Dermis blood vessel endothelial cell (primary cell): ENCODE results near the gene LNX2. TPM values are rescaled to one million over a fixed set of nuclear protein-coding genes. Genes with fewer than 3 reads are reported as not detected.
A peak's percentile ranks its signal among the peaks of the same experiment; 100 is the strongest.

Experiments
- DNase-seq: peaks from one replicate; pipeline ENCODE4 v3.0.0; 2010
- total RNA-seq: library from RNA; depleted of rRNA; stranded (reverse); fragments of >200 nt; gene quantifications from 2 replicates; pipeline ENCODE4 v1.2.3, GENCODE V29; 2014

Gene LNX2
- total RNA-seq, 1 donor from 2014 or later, result 12.4 TPM

- DNase-seq, result no peak
These were observed 68.8 kb downstream of the LNX2 start for GRCh38 chr13:27551562-27551961.

GRCh38 chr13:27549406-27549981 lies 70.8 kb downstream of the LNX2 start:
- no peak for DNase-seq

- DNase-seq, result no peak
These were observed 78.1 kb downstream of the LNX2 start for GRCh38 chr13:27542220-27542619.

- no peak for DNase-seq
These were observed 78.9 kb downstream of the LNX2 start for GRCh38 chr13:27541386-27541785.

GRCh38 chr13:27536361-27537101 lies 83.8 kb downstream of the LNX2 start:
- no peak for DNase-seq

- no peak for DNase-seq
These were observed 84.8 kb downstream of the LNX2 start for GRCh38 chr13:27535546-27535945.

GRCh38 chr13:27534981-27535380 lies 85.3 kb downstream of the LNX2 start:
- no peak for DNase-seq

- no peak for DNase-seq
These were observed 86.0 kb downstream of the LNX2 start for GRCh38 chr13:27534108-27534980.

- DNase-seq, result peak; percentile 89
These were observed 87.1 kb downstream of the LNX2 start for GRCh38 chr13:27533155-27533643.

GRCh38 chr13:27528908-27529307 lies 91.4 kb downstream of the LNX2 start:
- DNase-seq, result no peak

- DNase-seq, result peak; percentile 10
These were observed 93.8 kb downstream of the LNX2 start for GRCh38 chr13:27526516-27526915.

GRCh38 chr13:27524981-27525975 lies 95.1 kb downstream of the LNX2 start:
- no peak for DNase-seq

GRCh38 chr13:27523346-27524073 lies 96.8 kb downstream of the LNX2 start:
- no peak for DNase-seq

GRCh38 chr13:27522847-27523246 lies 97.5 kb downstream of the LNX2 start:
- DNase-seq, result no peak

GRCh38 chr13:27516103-27516502 lies 104.2 kb downstream of the LNX2 start:
- DNase-seq, result no peak

- no peak for DNase-seq
These were observed 110.2 kb downstream of the LNX2 start for GRCh38 chr13:27510082-27510481.

- no peak for DNase-seq
These were observed 111.5 kb downstream of the LNX2 start for GRCh38 chr13:27508802-27509201.

GRCh38 chr13:27505792-27506191 lies 114.5 kb downstream of the LNX2 start:
- no peak for DNase-seq

GRCh38 chr13:27504868-27505194 lies 115.5 kb downstream of the LNX2 start:
- no peak for DNase-seq

GRCh38 chr13:27504128-27504867 lies 116.0 kb downstream of the LNX2 start:
- DNase-seq, result no peak
